WERI-Rb-1 (cell line): ENCODE results near the gene FNDC3B.

Experiments
- DNase-seq: peaks from one replicate; pipeline ENCODE4 v3.0.0-alpha.2; 2020
- H3K27ac ChIP-seq: fragments of 250-450 bp; sonication (Bioruptor Pico); 2 replicates; pipeline ENCODE4 v1.5.1; 2020; ENCODE audit warnings: mild to moderate bottlenecking, moderate library complexity
- H3K27me3 ChIP-seq: fragments of 250-450 bp; sonication (Bioruptor Pico); 2 replicates; pipeline ENCODE4 v1.5.1; 2021; ENCODE audit warnings: mild to moderate bottlenecking, low read depth, moderate library complexity; ENCODE audit not compliant: insufficient read depth, severe bottlenecking
- H3K36me3 ChIP-seq: fragments of 250-450 bp; sonication (Bioruptor Pico); 2 replicates; pipeline ENCODE4 v1.5.1; 2020; ENCODE audit warnings: mild to moderate bottlenecking, moderate library complexity
- H3K4me3 ChIP-seq: 2 replicates; pipeline ENCODE4 v1.5.1; 2011; ENCODE audit warnings: low read depth, mild to moderate bottlenecking, control low read depth, low read length
- H3K9me3 ChIP-seq: fragments of 250-450 bp; sonication (Bioruptor Pico); 2 replicates; pipeline ENCODE4 v1.5.1; 2021; ENCODE audit warnings: mild to moderate bottlenecking, moderate library complexity; ENCODE audit not compliant: severe bottlenecking
- TF ChIP-seq, protein P1 (sequence below): IDR thresholded peaks from 2 replicates; pipeline ENCODE4 v1.5.1; 2011; ENCODE audit warnings: low read depth, mild to moderate bottlenecking, control low read depth, inconsistent platforms, low read length

Gene FNDC3B

GRCh38 chr3:172078721-172079120 lies 39.3 kb downstream of the FNDC3B start:
- TF ChIP-seq, protein P1, sequence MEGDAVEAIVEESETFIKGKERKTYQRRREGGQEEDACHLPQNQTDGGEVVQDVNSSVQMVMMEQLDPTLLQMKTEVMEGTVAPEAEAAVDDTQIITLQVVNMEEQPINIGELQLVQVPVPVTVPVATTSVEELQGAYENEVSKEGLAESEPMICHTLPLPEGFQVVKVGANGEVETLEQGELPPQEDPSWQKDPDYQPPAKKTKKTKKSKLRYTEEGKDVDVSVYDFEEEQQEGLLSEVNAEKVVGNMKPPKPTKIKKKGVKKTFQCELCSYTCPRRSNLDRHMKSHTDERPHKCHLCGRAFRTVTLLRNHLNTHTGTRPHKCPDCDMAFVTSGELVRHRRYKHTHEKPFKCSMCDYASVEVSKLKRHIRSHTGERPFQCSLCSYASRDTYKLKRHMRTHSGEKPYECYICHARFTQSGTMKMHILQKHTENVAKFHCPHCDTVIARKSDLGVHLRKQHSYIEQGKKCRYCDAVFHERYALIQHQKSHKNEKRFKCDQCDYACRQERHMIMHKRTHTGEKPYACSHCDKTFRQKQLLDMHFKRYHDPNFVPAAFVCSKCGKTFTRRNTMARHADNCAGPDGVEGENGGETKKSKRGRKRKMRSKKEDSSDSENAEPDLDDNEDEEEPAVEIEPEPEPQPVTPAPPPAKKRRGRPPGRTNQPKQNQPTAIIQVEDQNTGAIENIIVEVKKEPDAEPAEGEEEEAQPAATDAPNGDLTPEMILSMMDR: no peak
- Histone ChIP-seq H3K27me3 (no peaks in the 10 kb centered on the region), H3K36me3 (no peaks in the 10 kb centered on the region; the same call in 1 of the 2 replicates), H3K27ac (no peak overlapping the region), H3K9me3 (no peaks in the 10 kb centered on the region), H3K4me3 (no peak overlapping the region)
- no peak for DNase-seq

- Histone ChIP-seq H3K4me3 (no peak overlapping the region), H3K9me3 (no peaks in the 10 kb centered on the region), H3K27me3 (no peaks in the 10 kb centered on the region), H3K27ac (no peak overlapping the region), H3K36me3 (no peaks in the 10 kb centered on the region; the same call in 1 of the 2 replicates)
- no peak for DNase-seq
- TF ChIP-seq, protein P1: no peak
These were observed 40.1 kb downstream of the FNDC3B start for GRCh38 chr3:172079326-172079976.

DNA sequence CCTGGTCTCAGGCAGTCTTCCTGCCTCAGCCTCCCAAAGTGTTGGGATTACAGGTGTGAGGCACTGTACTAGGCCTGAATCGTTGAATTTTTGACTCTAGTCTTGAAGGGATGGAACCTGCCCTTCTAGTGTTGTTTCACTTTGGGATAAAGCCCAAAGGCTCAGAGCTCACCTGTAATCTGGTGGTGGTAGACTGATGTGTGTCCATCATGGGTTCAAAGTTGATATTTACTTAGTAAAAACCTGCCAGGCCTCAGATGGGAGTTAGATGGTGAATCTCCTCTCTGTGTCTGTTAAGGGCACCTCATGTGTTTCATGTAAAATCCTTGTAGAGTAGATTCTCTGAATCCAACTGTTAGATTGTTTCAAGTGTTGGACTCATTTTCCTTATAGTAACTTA lies 41.1 kb downstream of the FNDC3B start:
- no peaks in the 10 kb centered on the region; the same call in 1 of the 2 replicates for H3K36me3 ChIP-seq
- H3K4me3 ChIP-seq: no peak overlapping the region
- TF ChIP-seq, protein P1: no peak
- no peak overlapping the region for H3K27ac ChIP-seq
- H3K9me3 ChIP-seq: no peaks in the 10 kb centered on the region
- no peak for DNase-seq
- H3K27me3 ChIP-seq: no peaks in the 10 kb centered on the region

DNA sequence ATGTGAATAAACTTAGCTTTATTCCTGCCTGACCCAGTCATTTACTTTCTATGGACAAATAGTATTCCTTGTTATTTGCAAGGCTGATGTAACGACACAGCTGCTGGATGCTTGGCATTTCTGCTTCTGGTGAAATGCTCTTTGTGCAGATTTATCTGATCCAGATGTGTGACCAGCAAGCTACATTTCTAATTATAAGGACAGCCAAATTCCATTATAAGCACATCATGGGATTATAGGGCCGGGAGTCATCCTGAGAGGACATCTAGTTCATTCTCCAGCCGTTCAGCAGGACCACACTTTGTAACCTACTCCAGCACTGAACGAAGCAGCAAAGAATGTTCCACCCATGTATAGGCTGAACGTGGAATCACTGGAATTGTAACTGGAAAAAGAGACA lies 42.9 kb downstream of the FNDC3B start:
- TF ChIP-seq, protein P1: no peak
- H3K4me3 ChIP-seq: no peak overlapping the region
- H3K27me3 ChIP-seq: no peaks in the 10 kb centered on the region
- DNase-seq: no peak
- no peaks in the 10 kb centered on the region for H3K9me3 ChIP-seq
- no peaks in the 10 kb centered on the region; the same call in 1 of the 2 replicates for H3K36me3 ChIP-seq
- H3K27ac ChIP-seq: no peak overlapping the region

GRCh38 chr3:172082820-172083513 lies 43.6 kb downstream of the FNDC3B start:
- Histone ChIP-seq H3K36me3 (no peaks in the 10 kb centered on the region; the same call in 1 of the 2 replicates), H3K27me3 (no peaks in the 10 kb centered on the region), H3K4me3 (no peak overlapping the region), H3K9me3 (no peaks in the 10 kb centered on the region), H3K27ac (no peak overlapping the region)
- no peak for DNase-seq
- TF ChIP-seq, protein P1: no peak
